ENCODE results near the gene GTF2A1. TPM values are rescaled to one million over a fixed set of nuclear protein-coding genes. Genes with fewer than 3 reads are reported as not detected.

The GTF2A1 gene
- total RNA-seq, 3 donors from 2014 or later: 27.5 to 33.3 (median 29.7) TPM

GRCh38 chr14:81208489-81208888 lies 12.3 kb downstream of the GTF2A1 start:
- intact Hi-C loops (cut with DNase I; ENCODE audit: low total_unique reads): no loop called here
- no peak overlapping the region for H3K4me3 ChIP-seq
- no peak for DNase-seq (ENCODE audit: low spot score in 2 of 2)
- TF ChIP-seq, protein P1, sequence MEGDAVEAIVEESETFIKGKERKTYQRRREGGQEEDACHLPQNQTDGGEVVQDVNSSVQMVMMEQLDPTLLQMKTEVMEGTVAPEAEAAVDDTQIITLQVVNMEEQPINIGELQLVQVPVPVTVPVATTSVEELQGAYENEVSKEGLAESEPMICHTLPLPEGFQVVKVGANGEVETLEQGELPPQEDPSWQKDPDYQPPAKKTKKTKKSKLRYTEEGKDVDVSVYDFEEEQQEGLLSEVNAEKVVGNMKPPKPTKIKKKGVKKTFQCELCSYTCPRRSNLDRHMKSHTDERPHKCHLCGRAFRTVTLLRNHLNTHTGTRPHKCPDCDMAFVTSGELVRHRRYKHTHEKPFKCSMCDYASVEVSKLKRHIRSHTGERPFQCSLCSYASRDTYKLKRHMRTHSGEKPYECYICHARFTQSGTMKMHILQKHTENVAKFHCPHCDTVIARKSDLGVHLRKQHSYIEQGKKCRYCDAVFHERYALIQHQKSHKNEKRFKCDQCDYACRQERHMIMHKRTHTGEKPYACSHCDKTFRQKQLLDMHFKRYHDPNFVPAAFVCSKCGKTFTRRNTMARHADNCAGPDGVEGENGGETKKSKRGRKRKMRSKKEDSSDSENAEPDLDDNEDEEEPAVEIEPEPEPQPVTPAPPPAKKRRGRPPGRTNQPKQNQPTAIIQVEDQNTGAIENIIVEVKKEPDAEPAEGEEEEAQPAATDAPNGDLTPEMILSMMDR (IDR thresholded peaks at IDR 0.05): no peak
- TF ChIP-seq POLR2A (IDR thresholded peaks at IDR 0.05): no peak
- no peak for TF ChIP-seq POLR2AphosphoS5 (IDR thresholded peaks at IDR 0.05)
- no peak overlapping the region for H3K27ac ChIP-seq
- H3K27me3 ChIP-seq: no peaks in the 10 kb centered on the region
- no peaks in the 10 kb centered on the region for H3K4me1 ChIP-seq
- no peaks in the 10 kb centered on the region for H3K36me3 ChIP-seq
- H3K9me3 ChIP-seq: no peaks in the 10 kb centered on the region

GRCh38 chr14:81206115-81206514 lies 14.6 kb downstream of the GTF2A1 start:
- H3K4me1 ChIP-seq: no peaks in the 10 kb centered on the region
- no peaks in the 10 kb centered on the region for H3K27me3 ChIP-seq
- no peaks in the 10 kb centered on the region for H3K36me3 ChIP-seq
- no peak for DNase-seq (ENCODE audit: low spot score in 2 of 2)
- H3K27ac ChIP-seq: no peak overlapping the region
- TF ChIP-seq POLR2A (IDR thresholded peaks at IDR 0.05) (no peak), POLR2AphosphoS5 (IDR thresholded peaks at IDR 0.05) (no peak)
- TF ChIP-seq, protein P1 (IDR thresholded peaks at IDR 0.05): no peak
- no peak overlapping the region for H3K4me3 ChIP-seq
- intact Hi-C loops (cut with DNase I; ENCODE audit: low total_unique reads): no loop called here
- no peaks in the 10 kb centered on the region for H3K9me3 ChIP-seq

- intact Hi-C loops (cut with DNase I; ENCODE audit: low total_unique reads): no loop called here
- Histone ChIP-seq H3K27ac (no peak overlapping the region), H3K36me3 (no peaks in the 10 kb centered on the region), H3K4me1 (no peaks in the 10 kb centered on the region), H3K27me3 (no peaks in the 10 kb centered on the region), H3K4me3 (no peak overlapping the region), H3K9me3 (no peaks in the 10 kb centered on the region)
- DNase-seq (ENCODE audit: low spot score in 2 of 2): no peak
- TF ChIP-seq POLR2AphosphoS5 (IDR thresholded peaks at IDR 0.05) (no peak), POLR2A (IDR thresholded peaks at IDR 0.05) (no peak)
- TF ChIP-seq, protein P1 (IDR thresholded peaks at IDR 0.05): no peak
These were observed 15.1 kb downstream of the GTF2A1 start for GRCh38 chr14:81205639-81206038.

- peaks cover 8% of the 10 kb centered on the region for H3K36me3 ChIP-seq
- no peak overlapping the region for H3K4me3 ChIP-seq
- no peak overlapping the region for H3K27ac ChIP-seq
- H3K27me3 ChIP-seq: no peaks in the 10 kb centered on the region
- no peak for DNase-seq (ENCODE audit: low spot score in 2 of 2)
- no peaks in the 10 kb centered on the region for H3K4me1 ChIP-seq
- H3K9me3 ChIP-seq: no peaks in the 10 kb centered on the region
- TF ChIP-seq, protein P1 (IDR thresholded peaks at IDR 0.05): no peak
- TF ChIP-seq POLR2AphosphoS5 (IDR thresholded peaks at IDR 0.05): no peak
- no peak for TF ChIP-seq POLR2A (IDR thresholded peaks at IDR 0.05)
- intact Hi-C loops (cut with DNase I; ENCODE audit: low total_unique reads): no loop called here
These were observed 20.7 kb downstream of the GTF2A1 start for GRCh38 chr14:81200054-81200453.

GRCh38 chr14:81199084-81199483 lies 21.7 kb downstream of the GTF2A1 start:
- H3K36me3 ChIP-seq: peaks cover 8% of the 10 kb centered on the region

More at GRCh38 chr14:81199084-81199483, 21.7 kb downstream of the GTF2A1 start:
- Histone ChIP-seq H3K27me3 (no peaks in the 10 kb centered on the region), H3K27ac (no peak overlapping the region), H3K4me3 (no peak overlapping the region), H3K4me1 (no peaks in the 10 kb centered on the region), H3K9me3 (no peaks in the 10 kb centered on the region)
- no peak for DNase-seq (ENCODE audit: low spot score in 2 of 2)
- TF ChIP-seq, protein P1 (IDR thresholded peaks at IDR 0.05): no peak
- TF ChIP-seq POLR2AphosphoS5 (IDR thresholded peaks at IDR 0.05) (no peak), POLR2A (IDR thresholded peaks at IDR 0.05) (no peak)
- intact Hi-C loops (cut with DNase I; ENCODE audit: low total_unique reads): no loop called here
